Epithelial cell of umbilical artery (primary cell): ENCODE measurements around the gene KRTAP19-2. TPM values are rescaled to one million over a fixed set of nuclear protein-coding genes. Genes with fewer than 3 reads are reported as not detected.

Experiments used
- total RNA-seq: library from RNA; depleted of rRNA; stranded (reverse); fragments of >200 nt; gene quantifications from 2 replicates; pipeline ENCODE4 v1.2.3, GENCODE V29; 2014

Gene KRTAP19-2, protein sequence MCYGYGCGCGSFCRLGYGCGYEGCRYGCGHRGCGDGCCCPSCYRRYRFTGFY
- total RNA-seq, result not detected in 2 replicates

DNA sequence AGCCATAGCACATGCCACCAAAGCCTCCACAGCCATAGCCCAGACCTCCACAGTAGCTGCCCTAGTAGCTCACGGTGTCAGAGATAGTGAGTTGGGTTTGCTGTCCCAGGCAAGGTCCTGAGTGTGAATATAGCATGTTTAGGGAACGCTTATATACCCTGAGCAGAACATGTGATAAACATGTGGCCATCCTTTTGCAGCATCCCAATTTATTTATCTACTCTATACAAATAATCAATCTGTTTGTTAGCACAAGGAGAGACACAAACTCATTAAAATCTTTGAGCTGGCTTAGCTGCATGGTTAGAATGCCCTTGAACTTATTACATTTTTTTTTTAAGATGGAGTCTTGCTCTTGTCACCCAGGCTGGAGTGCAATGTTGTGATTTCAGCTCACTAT, at the start of gene KRTAP19-2:
Gene KRTAP19-2 (minus strand): TSS at position 101 of the 400 bp plus-strand sequence. CDS start 88 bp downstream, at position 13.

DNA sequence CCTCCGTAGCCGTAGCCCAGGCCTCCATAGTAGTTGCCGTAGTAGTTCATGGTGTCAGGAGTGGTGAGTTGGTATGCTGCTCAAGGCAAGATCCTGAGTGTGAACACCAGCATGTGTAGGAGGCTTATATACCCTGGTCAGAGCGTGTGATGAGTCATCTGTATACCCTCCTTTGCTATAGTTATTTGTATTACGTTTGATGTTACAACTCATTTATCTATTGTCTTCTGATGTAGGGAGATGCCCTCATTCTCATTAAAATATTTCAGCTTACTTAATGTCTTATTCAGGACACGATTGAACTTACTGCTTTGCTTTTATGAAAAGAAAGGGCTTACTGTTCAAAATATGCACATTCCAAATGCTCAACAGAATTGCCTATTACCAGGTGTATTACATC, 14.8 kb upstream of the KRTAP19-2 start, which contains the start of gene KRTAP19-5:
Gene KRTAP19-5 (minus strand): TSS at position 101 of the 400 bp plus-strand sequence. CDS start 51 bp downstream, at position 50.

DNA sequence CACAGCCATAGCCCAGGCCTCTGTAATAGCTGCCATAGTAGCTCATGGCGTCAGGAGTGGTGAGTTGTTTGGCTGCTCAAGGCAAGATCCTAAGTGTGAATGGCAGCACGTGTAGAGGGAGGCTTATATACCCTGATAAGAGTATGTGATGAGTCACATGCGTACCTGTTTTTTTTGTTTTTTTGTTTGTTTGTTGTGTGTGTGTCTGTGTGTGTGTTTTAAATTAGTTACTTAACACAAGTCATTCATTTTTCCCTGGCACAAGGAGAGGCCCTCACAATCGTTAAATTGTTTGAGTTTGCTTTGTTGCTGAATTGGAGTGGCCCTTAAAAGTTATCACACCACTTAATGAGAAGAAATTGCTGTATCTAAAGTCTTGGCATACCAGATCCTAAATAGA, 9.8 kb upstream of the KRTAP19-2 start, which contains the start of gene KRTAP19-4:
Gene KRTAP19-4 (minus strand): TSS at position 101 of the 400 bp plus-strand sequence. CDS start 55 bp downstream, at position 46.

DNA sequence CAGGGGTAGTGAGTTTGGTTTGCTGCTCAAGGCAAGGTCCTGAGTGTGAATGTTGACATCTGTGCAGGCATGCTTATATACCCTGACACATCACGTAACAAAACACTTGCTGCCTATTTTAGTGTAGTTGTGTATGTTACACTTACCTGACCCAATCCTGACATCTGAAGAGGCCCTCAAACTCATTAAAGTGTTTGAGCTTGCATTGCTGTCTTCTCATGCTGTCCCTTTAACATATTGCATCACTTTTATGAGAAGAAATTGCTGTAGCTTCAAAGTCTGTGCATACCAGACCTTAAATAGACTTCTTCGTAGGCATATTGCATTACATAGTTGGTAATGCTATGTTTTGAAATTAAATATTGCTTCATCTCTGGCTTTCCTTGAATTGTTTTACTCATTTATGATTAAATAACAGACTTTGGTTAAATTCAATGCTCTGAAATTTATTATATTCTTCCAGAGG, 4.8 kb upstream of the KRTAP19-2 start, which contains the start of gene KRTAP19-3:
Gene KRTAP19-3 (minus strand): TSS at position 51 of the 466 bp plus-strand sequence. CDS start 56 bp downstream, outside the sequence.

DNA sequence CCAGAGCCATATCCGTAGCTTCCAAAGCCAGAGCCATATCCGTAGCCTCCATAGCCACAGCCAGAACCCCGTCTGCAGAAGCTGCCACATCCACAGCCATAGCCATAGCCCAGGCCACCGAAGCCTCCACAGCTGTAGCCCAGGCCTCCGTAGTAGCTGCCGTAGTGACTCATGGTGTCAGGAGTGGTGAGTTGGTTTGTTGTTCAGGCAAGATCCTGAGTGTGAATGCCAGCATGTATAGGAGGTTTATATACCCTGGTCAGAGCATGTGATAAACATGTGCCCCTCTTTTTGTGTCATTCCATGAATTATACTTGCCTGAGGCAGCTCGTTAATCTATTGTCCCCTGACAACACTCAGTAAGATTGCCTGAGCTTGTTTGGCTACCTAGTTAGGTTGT, 7.1 kb downstream of the KRTAP19-2 start, which contains the start of gene KRTAP19-1:
Gene KRTAP19-1 (minus strand): TSS at position 223 of the 400 bp plus-strand sequence. CDS start 50 bp downstream, at position 173.

DNA sequence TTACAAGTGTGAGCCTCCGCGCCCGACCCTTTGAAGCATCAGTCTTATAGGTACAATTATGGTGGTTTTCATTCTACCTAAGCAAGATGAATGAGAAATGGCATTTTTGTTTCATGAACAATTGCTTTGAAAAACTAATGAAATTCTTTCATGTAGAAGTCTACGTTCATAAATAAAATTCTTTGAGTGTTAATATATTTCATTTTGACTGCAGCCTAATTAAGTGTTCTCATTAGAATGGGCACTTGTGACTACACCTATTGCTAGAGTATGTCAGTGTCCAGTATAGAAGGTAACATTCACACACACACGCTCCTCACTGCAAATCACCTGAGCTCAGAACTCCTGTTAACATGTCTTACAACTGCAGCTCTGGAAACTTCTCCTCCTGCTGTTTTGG, 47.3 kb downstream of the KRTAP19-2 start, which contains the start of gene KRTAP15-1:
Gene KRTAP15-1 (plus strand): TSS at position 301 of the 400 bp plus-strand sequence. CDS start 53 bp downstream, at position 354.

Other genes starting within 250 kb of the KRTAP19-2 start
- not detected in 2 replicates for gene KRTAP24-1, start 204.5 kb downstream of the KRTAP19-2 start, total RNA-seq
- gene KRTAP25-1, start 197.9 kb downstream of the KRTAP19-2 start, total RNA-seq, result not detected in 2 replicates
- not detected in 2 replicates for gene KRTAP26-1, start 167.1 kb downstream of the KRTAP19-2 start, total RNA-seq
- not detected in 2 replicates for gene KRTAP27-1, start 149.7 kb downstream of the KRTAP19-2 start, total RNA-seq
- not detected in 2 replicates for gene KRTAP23-1, start 138.8 kb downstream of the KRTAP19-2 start, total RNA-seq
- gene KRTAP13-2, start 115.2 kb downstream of the KRTAP19-2 start, total RNA-seq, result not detected in 2 replicates
- gene KRTAP13-1, start 91.4 kb downstream of the KRTAP19-2 start, total RNA-seq, result not detected in 2 replicates
- gene KRTAP13-3, start 61.5 kb downstream of the KRTAP19-2 start, total RNA-seq, result not detected in 2 replicates
- not detected in 2 replicates for gene KRTAP13-4, start 57.2 kb downstream of the KRTAP19-2 start, total RNA-seq
- not detected in 2 replicates for gene KRTAP15-1, start 47.2 kb downstream of the KRTAP19-2 start, total RNA-seq
- not detected in 2 replicates for gene KRTAP19-1, start 7.1 kb downstream of the KRTAP19-2 start, total RNA-seq
- gene KRTAP19-3, start 4.6 kb upstream of the KRTAP19-2 start, total RNA-seq, result not detected in 2 replicates
- not detected in 2 replicates for gene KRTAP19-4, start 9.7 kb upstream of the KRTAP19-2 start, total RNA-seq
- not detected in 2 replicates for gene KRTAP19-5, start 14.7 kb upstream of the KRTAP19-2 start, total RNA-seq
- gene KRTAP19-6, start 54.4 kb upstream of the KRTAP19-2 start, total RNA-seq, result not detected in 2 replicates
- not detected in 2 replicates for gene KRTAP19-7, start 73.9 kb upstream of the KRTAP19-2 start, total RNA-seq
- not detected in 2 replicates for gene KRTAP22-2, start 103.0 kb upstream of the KRTAP19-2 start, total RNA-seq
- gene KRTAP6-3, start 105.0 kb upstream of the KRTAP19-2 start, total RNA-seq, result not detected in 2 replicates
- not detected in 2 replicates for gene KRTAP6-2, start 111.5 kb upstream of the KRTAP19-2 start, total RNA-seq
- not detected in 2 replicates for gene KRTAP22-1, start 113.7 kb upstream of the KRTAP19-2 start, total RNA-seq
- not detected in 2 replicates for gene KRTAP6-1, start 126.5 kb upstream of the KRTAP19-2 start, total RNA-seq
- not detected in 2 replicates for gene KRTAP20-1, start 129.0 kb upstream of the KRTAP19-2 start, total RNA-seq
- not detected in 2 replicates for gene KRTAP20-4, start 133.2 kb upstream of the KRTAP19-2 start, total RNA-seq
- not detected in 2 replicates for gene KRTAP20-2, start 147.8 kb upstream of the KRTAP19-2 start, total RNA-seq
- gene KRTAP20-3, start 155.4 kb upstream of the KRTAP19-2 start, total RNA-seq, result not detected in 2 replicates
- not detected in 2 replicates for gene KRTAP21-3, start 231.3 kb upstream of the KRTAP19-2 start, total RNA-seq